Upper lobe of right lung (tissue), 1 donor: ENCODE data around the gene SOX18. TPM values are rescaled to one million over a fixed set of nuclear protein-coding genes. Genes with fewer than 3 reads are reported as not detected.
"Not testable (repeated sequence)": the region's sequence is repeated elsewhere in the genome, so short reads cannot be mapped to it uniquely, and the experiment has no call there.

Experiments used
- ATAC-seq: fragments of 200-7000 bp; cut with Tn5 transposase; one replicate; pipeline ENCODE4 v1.9.1; 2020; ENCODE audit warnings: mild to moderate bottlenecking, moderate library complexity
- DNase-seq: peaks from one replicate; pipeline ENCODE4 v3.0.0-alpha.2; 2020
- H3K27ac ChIP-seq: fragments of 200-600 bp; one replicate; pipeline ENCODE4 v1.8.0; 2022
- H3K27me3 ChIP-seq: fragments of 200-600 bp; one replicate; pipeline ENCODE4 v1.8.0; 2022; ENCODE audit warnings: mild to moderate bottlenecking
- H3K36me3 ChIP-seq: fragments of 200-600 bp; one replicate; pipeline ENCODE4 v1.8.0; 2022
- H3K4me1 ChIP-seq: fragments of 200-600 bp; one replicate; pipeline ENCODE4 v1.8.0; 2022
- H3K4me3 ChIP-seq: fragments of 200-600 bp; one replicate; pipeline ENCODE4 v1.8.0; 2022; ENCODE audit warnings: mild to moderate bottlenecking
- H3K9me3 ChIP-seq: fragments of 200-600 bp; one replicate; pipeline ENCODE4 v1.8.0; 2022
- intact Hi-C: fragments of 100-400 bp; cut with DNase I; formaldehyde crosslinking; loops from one replicate; pipeline ENCODE4 v1.11.0; 2022
- total RNA-seq: library from RNA; stranded (reverse); fragmentation: NEBNext Ultra II Directional; extraction: Animal tissue kit (Norgen Biotek cat#: 25700); gene quantifications from one replicate; pipeline ENCODE4 v1.2.1, GENCODE V29; 2021
- TF ChIP-seq, protein P1 (sequence below): fragments of 200-600 bp; IDR thresholded peaks from one replicate; pipeline ENCODE4 v1.8.0; 2022; ENCODE audit warnings: antibody characterized with exemption
- donor health status: DM: no; HTN: yes; CAD: no; lungs with severe emphysema.

The SOX18 gene
- total RNA-seq, 1 donor from 2014 or later = 135 TPM

- H3K27ac ChIP-seq = no peak overlapping the region
- ATAC-seq (no peak), DNase-seq (no peak)
- TF ChIP-seq, protein P1, sequence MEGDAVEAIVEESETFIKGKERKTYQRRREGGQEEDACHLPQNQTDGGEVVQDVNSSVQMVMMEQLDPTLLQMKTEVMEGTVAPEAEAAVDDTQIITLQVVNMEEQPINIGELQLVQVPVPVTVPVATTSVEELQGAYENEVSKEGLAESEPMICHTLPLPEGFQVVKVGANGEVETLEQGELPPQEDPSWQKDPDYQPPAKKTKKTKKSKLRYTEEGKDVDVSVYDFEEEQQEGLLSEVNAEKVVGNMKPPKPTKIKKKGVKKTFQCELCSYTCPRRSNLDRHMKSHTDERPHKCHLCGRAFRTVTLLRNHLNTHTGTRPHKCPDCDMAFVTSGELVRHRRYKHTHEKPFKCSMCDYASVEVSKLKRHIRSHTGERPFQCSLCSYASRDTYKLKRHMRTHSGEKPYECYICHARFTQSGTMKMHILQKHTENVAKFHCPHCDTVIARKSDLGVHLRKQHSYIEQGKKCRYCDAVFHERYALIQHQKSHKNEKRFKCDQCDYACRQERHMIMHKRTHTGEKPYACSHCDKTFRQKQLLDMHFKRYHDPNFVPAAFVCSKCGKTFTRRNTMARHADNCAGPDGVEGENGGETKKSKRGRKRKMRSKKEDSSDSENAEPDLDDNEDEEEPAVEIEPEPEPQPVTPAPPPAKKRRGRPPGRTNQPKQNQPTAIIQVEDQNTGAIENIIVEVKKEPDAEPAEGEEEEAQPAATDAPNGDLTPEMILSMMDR = no peak
- peaks cover 6% of the 10 kb centered on the region for H3K27me3 ChIP-seq
- intact Hi-C loops = no loop called here
- no peaks in the 10 kb centered on the region for H3K4me1 ChIP-seq
- no peaks in the 10 kb centered on the region for H3K36me3 ChIP-seq
- H3K9me3 ChIP-seq = no peaks in the 10 kb centered on the region
- no peak overlapping the region for H3K4me3 ChIP-seq
Measured at GRCh38 chr20:64093013-64093503, 43.6 kb upstream of the SOX18 start.

DNA sequence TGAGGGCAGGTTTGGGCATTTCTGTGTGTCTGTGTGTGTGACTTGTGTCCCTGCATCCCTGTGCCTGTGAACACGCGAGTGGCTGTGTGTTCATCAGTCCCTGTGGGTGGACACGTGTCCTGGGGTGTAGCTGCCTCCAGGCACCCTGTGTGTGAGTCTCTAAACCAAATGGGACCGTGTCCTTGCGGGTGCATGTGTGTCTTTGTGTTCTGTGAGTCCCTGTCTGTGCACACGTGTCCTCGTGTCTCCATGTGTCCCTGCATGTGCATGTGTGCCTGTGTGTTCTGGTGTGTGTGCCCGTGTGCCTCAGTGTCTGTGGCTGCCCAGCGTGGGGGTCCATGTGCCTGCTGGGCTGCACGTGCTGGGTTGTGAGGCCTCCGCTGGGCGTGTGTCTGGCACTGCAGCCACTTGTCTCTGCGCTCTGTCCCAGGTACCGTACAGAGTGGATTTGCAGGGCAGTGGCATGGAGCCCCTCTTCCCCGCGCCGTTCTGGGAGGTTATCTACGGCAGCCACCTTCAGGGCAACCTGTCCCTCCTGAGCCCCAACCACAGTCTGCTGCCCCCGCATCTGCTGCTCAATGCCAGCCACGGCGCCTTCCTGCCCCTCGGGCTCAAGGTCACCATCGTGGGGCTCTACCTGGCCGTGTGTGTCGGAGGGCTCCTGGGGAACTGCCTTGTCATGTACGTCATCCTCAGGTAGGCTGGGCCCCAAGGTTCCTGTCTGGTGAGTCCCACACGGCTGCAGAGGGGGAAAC is 43.0 kb upstream of the SOX18 start:
- Histone ChIP-seq H3K27me3 (peaks cover 11% of the 10 kb centered on the region), H3K4me1 (no peaks in the 10 kb centered on the region), H3K4me3 (no peak overlapping the region), H3K9me3 (no peaks in the 10 kb centered on the region), H3K36me3 (no peaks in the 10 kb centered on the region), H3K27ac (no peak overlapping the region)
- DNase-seq = no peak
- TF ChIP-seq, protein P1 = no peak
- no peak for ATAC-seq
- intact Hi-C loops = no loop called here

GRCh38 chr20:64091770-64092169 is 42.3 kb upstream of the SOX18 start:
- ATAC-seq (peak; percentile 5), DNase-seq (no peak)
- Histone ChIP-seq H3K27ac (no peak overlapping the region), H3K9me3 (no peaks in the 10 kb centered on the region), H3K27me3 (peaks cover 11% of the 10 kb centered on the region), H3K4me1 (no peaks in the 10 kb centered on the region), H3K4me3 (no peak overlapping the region), H3K36me3 (no peaks in the 10 kb centered on the region)
- TF ChIP-seq, protein P1 = no peak
- intact Hi-C loops = no loop called here

- no peak overlapping the region for H3K27ac ChIP-seq
- intact Hi-C loops = no loop called here
- H3K27me3 ChIP-seq = peaks cover 14% of the 10 kb centered on the region
- no peak for DNase-seq
- no peaks in the 10 kb centered on the region for H3K4me1 ChIP-seq
- no peak for ATAC-seq
- H3K4me3 ChIP-seq = no peak overlapping the region
- TF ChIP-seq, protein P1 = no peak
- H3K36me3 ChIP-seq = no peaks in the 10 kb centered on the region
- H3K9me3 ChIP-seq = no peaks in the 10 kb centered on the region
Measured at GRCh38 chr20:64091340-64091739, 41.9 kb upstream of the SOX18 start.

DNA sequence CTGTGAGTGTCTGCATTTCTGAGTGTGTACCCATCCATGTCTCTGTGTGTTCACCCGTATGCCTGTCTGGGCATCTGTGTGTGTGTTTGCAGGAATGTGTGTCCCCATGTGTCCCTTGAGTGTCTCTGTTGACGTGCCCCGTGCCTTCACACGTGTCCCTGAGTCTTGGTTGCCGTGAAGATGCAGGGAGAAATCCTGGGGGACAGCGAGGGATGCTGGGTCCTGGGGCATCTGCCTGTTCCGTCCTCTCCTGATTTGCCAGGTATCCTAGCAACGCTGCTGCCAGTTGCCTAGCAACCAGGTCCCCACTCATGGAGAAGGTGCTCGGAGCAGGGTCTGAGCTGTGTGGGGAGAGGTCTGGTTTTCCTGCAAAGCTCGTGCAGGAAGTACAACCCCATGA is 40.7 kb upstream of the SOX18 start:
- H3K27me3 ChIP-seq = peaks cover 19% of the 10 kb centered on the region
- no peak overlapping the region for H3K4me3 ChIP-seq
- TF ChIP-seq, protein P1 = no peak
- DNase-seq = no peak
- no peaks in the 10 kb centered on the region for H3K36me3 ChIP-seq
- no peak overlapping the region for H3K27ac ChIP-seq
- no peaks in the 10 kb centered on the region for H3K4me1 ChIP-seq
- no peaks in the 10 kb centered on the region for H3K9me3 ChIP-seq
- intact Hi-C loops = no loop called here
- no peak for ATAC-seq

DNA sequence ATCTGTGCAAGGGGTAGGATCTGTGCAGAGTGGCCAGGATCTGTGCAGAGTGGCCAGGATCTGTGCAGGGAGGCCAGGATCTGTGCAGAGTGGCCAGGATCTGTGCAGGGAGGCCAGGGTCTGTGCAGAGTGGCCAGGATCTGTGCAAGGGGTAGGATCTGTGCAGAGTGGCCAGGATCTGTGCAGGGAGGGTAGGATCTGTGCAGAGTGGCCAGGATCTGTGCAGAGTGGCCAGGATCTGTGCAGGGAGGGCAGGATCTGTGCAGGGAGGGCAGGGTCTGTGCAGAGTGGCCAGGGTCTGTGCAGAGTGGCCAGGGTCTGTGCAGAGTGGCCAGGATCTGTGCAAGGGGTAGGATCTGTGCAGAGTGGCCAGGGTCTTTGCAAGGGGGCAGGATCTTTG is 39.1 kb upstream of the SOX18 start:
- H3K27me3 ChIP-seq = peaks cover 32% of the 10 kb centered on the region
- H3K9me3 ChIP-seq, H3K4me1 ChIP-seq, DNase-seq, H3K36me3 ChIP-seq, H3K4me3 ChIP-seq, intact Hi-C loops, H3K27ac ChIP-seq, ATAC-seq: not testable (repeated sequence)

GRCh38 chr20:64087226-64087825 is 37.9 kb upstream of the SOX18 start:
- Histone ChIP-seq H3K4me1 (peaks cover 17% of the 10 kb centered on the region), H3K27me3 (peaks cover 32% of the 10 kb centered on the region)
- H3K36me3 ChIP-seq, DNase-seq, intact Hi-C loops, H3K9me3 ChIP-seq, ATAC-seq, H3K4me3 ChIP-seq, H3K27ac ChIP-seq: not testable (repeated sequence)
